C4-2B (cell line): ENCODE data around the gene DLK2.

ENCODE experiments used
- CTCF ChIP-seq: fragments of 450-650 bp; conservative IDR thresholded peaks from 2 replicates; pipeline ENCODE4 v1.5.1; 2017; ENCODE audit warnings: mild to moderate bottlenecking
- ZFX ChIP-seq: fragments of 450-650 bp; IDR thresholded peaks from 2 replicates; pipeline ENCODE4 v1.6.1; 2017

DNA sequence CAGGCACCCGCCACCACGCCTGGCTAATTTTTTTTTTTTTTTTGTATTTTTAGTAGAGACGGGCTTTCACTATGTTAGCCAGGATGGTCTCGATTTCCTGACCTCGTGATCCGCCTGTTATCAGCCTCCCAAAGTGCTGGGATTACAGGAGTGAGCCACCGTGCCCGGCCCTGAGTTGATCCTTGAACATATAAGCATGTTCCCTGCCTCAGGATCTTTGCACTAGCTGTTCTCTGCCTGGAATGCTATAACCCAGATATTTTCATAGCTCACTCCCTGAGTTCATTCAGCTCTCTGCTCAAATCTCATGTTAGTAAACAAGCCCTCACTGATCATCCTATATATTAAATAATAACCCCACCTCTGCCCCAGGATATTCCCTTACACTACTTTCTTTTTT is 9.0 kb upstream of the DLK2 start:
- TF ChIP-seq CTCF (no peak), ZFX (no peak)
